ENCODE data around the gene CSNK2B.

DNA sequence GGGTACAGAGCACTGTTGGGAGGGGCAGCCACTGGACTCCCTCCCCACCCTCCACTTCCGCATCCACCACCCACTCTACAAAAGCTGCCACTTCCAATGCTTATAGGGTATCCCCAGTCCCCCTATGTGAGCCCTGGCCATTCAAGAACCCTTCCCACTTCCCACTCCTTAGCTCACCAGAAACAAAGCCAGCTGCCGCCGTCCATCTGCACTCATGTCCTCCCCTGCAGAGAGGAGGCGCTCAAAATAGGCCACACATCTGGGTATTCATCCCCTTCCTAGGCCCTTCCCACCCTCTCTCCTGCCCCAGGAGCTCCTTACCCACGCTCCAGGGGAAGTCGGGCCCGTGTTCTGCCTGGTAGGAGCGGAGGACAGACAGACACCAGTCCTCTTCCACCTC is 21.4 kb downstream of the CSNK2B start:
- no peak for TF ChIP-seq POLR2A (IDR thresholded peaks at IDR 0.05; ENCODE audit: low read depth, low read length)
- no peak for TF ChIP-seq SP1 (IDR thresholded peaks at IDR 0.05; ENCODE audit: low read depth, low read length)
- no peak for TF ChIP-seq NRF1 (conservative IDR thresholded peaks at IDR 0.05; ENCODE audit: low read depth, low read length)
- TF ChIP-seq, protein P1, sequence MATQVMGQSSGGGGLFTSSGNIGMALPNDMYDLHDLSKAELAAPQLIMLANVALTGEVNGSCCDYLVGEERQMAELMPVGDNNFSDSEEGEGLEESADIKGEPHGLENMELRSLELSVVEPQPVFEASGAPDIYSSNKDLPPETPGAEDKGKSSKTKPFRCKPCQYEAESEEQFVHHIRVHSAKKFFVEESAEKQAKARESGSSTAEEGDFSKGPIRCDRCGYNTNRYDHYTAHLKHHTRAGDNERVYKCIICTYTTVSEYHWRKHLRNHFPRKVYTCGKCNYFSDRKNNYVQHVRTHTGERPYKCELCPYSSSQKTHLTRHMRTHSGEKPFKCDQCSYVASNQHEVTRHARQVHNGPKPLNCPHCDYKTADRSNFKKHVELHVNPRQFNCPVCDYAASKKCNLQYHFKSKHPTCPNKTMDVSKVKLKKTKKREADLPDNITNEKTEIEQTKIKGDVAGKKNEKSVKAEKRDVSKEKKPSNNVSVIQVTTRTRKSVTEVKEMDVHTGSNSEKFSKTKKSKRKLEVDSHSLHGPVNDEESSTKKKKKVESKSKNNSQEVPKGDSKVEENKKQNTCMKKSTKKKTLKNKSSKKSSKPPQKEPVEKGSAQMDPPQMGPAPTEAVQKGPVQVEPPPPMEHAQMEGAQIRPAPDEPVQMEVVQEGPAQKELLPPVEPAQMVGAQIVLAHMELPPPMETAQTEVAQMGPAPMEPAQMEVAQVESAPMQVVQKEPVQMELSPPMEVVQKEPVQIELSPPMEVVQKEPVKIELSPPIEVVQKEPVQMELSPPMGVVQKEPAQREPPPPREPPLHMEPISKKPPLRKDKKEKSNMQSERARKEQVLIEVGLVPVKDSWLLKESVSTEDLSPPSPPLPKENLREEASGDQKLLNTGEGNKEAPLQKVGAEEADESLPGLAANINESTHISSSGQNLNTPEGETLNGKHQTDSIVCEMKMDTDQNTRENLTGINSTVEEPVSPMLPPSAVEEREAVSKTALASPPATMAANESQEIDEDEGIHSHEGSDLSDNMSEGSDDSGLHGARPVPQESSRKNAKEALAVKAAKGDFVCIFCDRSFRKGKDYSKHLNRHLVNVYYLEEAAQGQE (IDR thresholded peaks at IDR 0.05; ENCODE audit: low read depth, low read length) = no peak
- no peak for TF ChIP-seq MTA2 (IDR thresholded peaks at IDR 0.05; ENCODE audit: low read depth)
- TF ChIP-seq NFYA (IDR thresholded peaks at IDR 0.05; ENCODE audit: borderline replicate concordance, low read depth, low read length) = no peak
- TF ChIP-seq RFX5 (IDR thresholded peaks at IDR 0.05; ENCODE audit: low read depth, low read length) = no peak
